NCI-H1930 (cell line): Measurements from ENCODE around the gene LSS.

Source experiments
- DNase-seq, 2 experiments: peaks; one replicate each; lab custom pipeline; 2025; lab: John Stamatoyannopoulos, UW

Gene LSS

GRCh38 chr21:46168659-46169386 is 59.8 kb downstream of the LSS start:
- DNase-seq, result no peak

- DNase-seq, result no peak
These were observed 60.3 kb downstream of the LSS start for GRCh38 chr21:46168238-46168637.

- no peak for DNase-seq
These were observed 63.5 kb downstream of the LSS start for GRCh38 chr21:46165098-46165497.

- no peak for DNase-seq
These were observed 65.2 kb downstream of the LSS start for GRCh38 chr21:46163380-46163779.

- no peak for DNase-seq
These were observed 66.7 kb downstream of the LSS start for GRCh38 chr21:46161633-46162592.

- DNase-seq, result no peak
These were observed 67.5 kb downstream of the LSS start for GRCh38 chr21:46160907-46161632.

GRCh38 chr21:46160657-46160906 is 68.0 kb downstream of the LSS start:
- DNase-seq, result no peak

GRCh38 chr21:46159841-46160656 is 68.5 kb downstream of the LSS start:
- no peak for DNase-seq

GRCh38 chr21:46159390-46159789 is 69.2 kb downstream of the LSS start:
- DNase-seq, result no peak

GRCh38 chr21:46158666-46159300 is 69.8 kb downstream of the LSS start:
- no peak for DNase-seq

GRCh38 chr21:46157987-46158451 is 70.6 kb downstream of the LSS start:
- DNase-seq, result no peak

GRCh38 chr21:46157396-46157986 is 71.1 kb downstream of the LSS start:
- no peak for DNase-seq

- DNase-seq, result no peak
These were observed 71.9 kb downstream of the LSS start for GRCh38 chr21:46156678-46157077.

- no peak for DNase-seq
These were observed 72.3 kb downstream of the LSS start for GRCh38 chr21:46156378-46156645.

GRCh38 chr21:46155514-46156377 is 72.8 kb downstream of the LSS start, which contains the start of gene FTCD:
FTCD (minus strand) TSS chr21:46155579; CDS start chr21:46155523, 56 bp downstream.
- no peak for DNase-seq

- DNase-seq, result no peak
These were observed 73.5 kb downstream of the LSS start for GRCh38 chr21:46154955-46155513.

- DNase-seq, result no peak
These were observed 74.2 kb downstream of the LSS start for GRCh38 chr21:46154155-46154954.

- no peak for DNase-seq
These were observed 75.1 kb downstream of the LSS start for GRCh38 chr21:46153247-46154154.
